Spleen (tissue), 13 donors: ENCODE data around the gene PROSER3. TPM values are rescaled to one million over a fixed set of nuclear protein-coding genes. Genes with fewer than 3 reads are reported as not detected.

Source experiments
- DNase-seq: peaks from one replicate; pipeline ENCODE4 v3.0.0-alpha.2; 2020
- H3K27ac ChIP-seq, 8 donors: fragments of 200-600 bp; sonication (generic) in 7 of 8; 1 replicate in 4 of 8; 2 replicates in 4 of 8; pipeline versions ENCODE4 v1.5.0 to v1.8.0; 2016 to 2021; ENCODE audit warnings: inconsistent platforms in 4 of 8, mild to moderate bottlenecking in 4 of 8, moderate library complexity in 1 of 8
- H3K27me3 ChIP-seq, 7 donors: fragments of 200-600 bp; sonication (generic) in 6 of 7; replicated peaks in 1 of 7; 1 replicate in 4 of 7; 2 replicates in 3 of 7; pipeline versions ENCODE4 v1.5.0 to v1.8.0; 2016 to 2021; ENCODE audit warnings: inconsistent platforms in 3 of 7, mild to moderate bottlenecking in 1 of 7
- H3K36me3 ChIP-seq, 6 donors: fragments of 200-600 bp; sonication (generic) in 5 of 6; 1 replicate in 4 of 6; 2 replicates in 2 of 6; pipeline versions ENCODE4 v1.5.0 to v1.8.0; 2016 to 2021; ENCODE audit warnings: inconsistent platforms in 2 of 6
- H3K4me1 ChIP-seq, 6 donors: fragments of 200-600 bp; sonication (generic) in 5 of 6; 1 replicate in 3 of 6; 2 replicates in 3 of 6; pipeline versions ENCODE4 v1.5.0 to v1.8.0; 2016 to 2021; ENCODE audit warnings: inconsistent platforms in 3 of 6
- H3K4me3 ChIP-seq, 8 donors: fragments of 200-600 bp; sonication (generic) in 7 of 8; 1 replicate in 4 of 8; 2 replicates in 4 of 8; pipeline versions ENCODE4 v1.5.0 to v1.8.0; 2016 to 2021; ENCODE audit warnings: inconsistent platforms in 4 of 8, mild to moderate bottlenecking in 4 of 8, moderate library complexity in 2 of 8
- H3K9me3 ChIP-seq, 8 donors: fragments of 200-600 bp; sonication (generic) in 7 of 8; 1 replicate in 4 of 8; 2 replicates in 4 of 8; pipeline versions ENCODE4 v1.5.0 to v1.8.0; 2016 to 2021; ENCODE audit warnings: inconsistent platforms in 4 of 8
- CTCF ChIP-seq, 11 experiments: fragments of 200-600 bp in 7 of 11; fragments of 450-650 bp in 4 of 11; sonication (generic) in 4 of 11; IDR thresholded peaks in 8 of 11; conservative IDR thresholded peaks in 3 of 11; 1 replicate in 7 of 11; 2 replicates in 4 of 11; pipeline versions ENCODE4 v1.4.0 to v1.8.0; 2016 to 2021; ENCODE audit warnings: antibody characterized with exemption in 11 of 11, inconsistent platforms in 4 of 11, mild to moderate bottlenecking in 1 of 11
- POLR2A ChIP-seq, 3 donors: fragments of 450-650 bp; IDR thresholded peaks; one replicate each; pipeline ENCODE4 v1.5.1; 2017; ENCODE audit warnings: antibody characterized with exemption in 3 of 3, mild to moderate bottlenecking in 1 of 3
- POLR2AphosphoS5 ChIP-seq, 3 donors: sonication (generic); formaldehyde crosslinking; IDR thresholded peaks; one replicate each; pipeline ENCODE4 v1.5.1; 2017; ENCODE audit warnings: antibody characterized with exemption in 3 of 3
- WGBS, 5 donors: extraction: QIAGEN DNeasy Blood & Tissue Kit in 3 of 5; methylation state at CpG; one replicate each; pipeline versions ENCODE4 v1.1.5 to v1.1.7; 2013 to 2018; 5-methylcytosine and 5-hydroxymethylcytosine counted together
- intact Hi-C: fragments of 100-400 bp; cut with DNase I; formaldehyde crosslinking; loops from one replicate; pipeline ENCODE4 v1.15.0; 2023; ENCODE audit warnings: low total_unique reads
- long read RNA-seq, 2 donors: transcript quantifications; one replicate each; lab custom pipeline, GENCODE V29; 2026
- polyA plus RNA-seq, 3 donors: library from polyadenylated mRNA; stranded (reverse); fragments of 200-250 nt; gene quantifications; one replicate each; pipeline ENCODE4 v1.2.1, GENCODE V29; 2013
- total RNA-seq, 7 donors: library from RNA; depleted of rRNA in 3 of 7; stranded (reverse); fragments of >200 nt in 3 of 7; fragmentation: NEBNext Ultra II Directional in 4 of 7; extraction: Animal tissue kit (Norgen Biotek cat#: 25700) in 4 of 7; gene quantifications; one replicate each; pipeline versions ENCODE4 v1.1.0 to v1.2.1, GENCODE V29; 2016 to 2021
- donor health status: healthy with polysubstance abuse.
- donor health status: DM: no; HTN: no; CAD: no; lungs with moderate emphysema.
- donor health status: DM: no; HTN: no; CAD: no.
- donor health status: Bipolar disorder and iron deficiency.
- donor health status: healthy.
- donor health status: DM: no; HTN: no; CAD: no.
- donor health status: DM: yes; HTN: yes; CAD: no.

Gene PROSER3
- total RNA-seq (10 to 100 TPM in 6 of 7 donors, 1 to 10 TPM in 1; 6.6 to 25.2 (median 16.3) TPM), polyA plus RNA-seq (1 to 10 TPM; 2.0 to 8.4 (median 2.1) TPM)
- long read RNA-seq, donor 1, result 0 reads
- long read RNA-seq, donor 2, result 0 reads

- DNase-seq, result peak; percentile 99
- Histone ChIP-seq H3K27me3 (peaks cover 0 to 23% (median 4%) of the 10 kb centered on the region in 7 donors), H3K4me1 (peaks cover 25 to 53% (median 40%) of the 10 kb centered on the region in 6 donors), H3K9me3 (no peaks in the 10 kb centered on the region), H3K36me3 (peaks cover 0 to 56% (median 22%) of the 10 kb centered on the region in 6 donors), H3K4me3 (peak within 1 kb of the TSS; percentile 62 to 98 (median 94)), H3K27ac (peak within 1 kb of the TSS; percentile 86 to 98 (median 96))
- WGBS, 5 donors, result 0 to 1% (median 0%) methylated on average over 30 to 53 of the region's 53 CpGs
- TF ChIP-seq CTCF (IDR thresholded peaks at IDR 0.05 in 8 of 11, conservative IDR thresholded peaks at IDR 0.05 in 3 of 11), result peak in 1 of 11 experiments; percentile 11
- TF ChIP-seq POLR2A (IDR thresholded peaks at IDR 0.05), result peak in 1 of 3 donors; percentile 13
- TF ChIP-seq POLR2AphosphoS5 (IDR thresholded peaks at IDR 0.05), result peak; percentile 92 to 97 (median 93)
- intact Hi-C loops, result no loop called here
Measured at GRCh38 chr19:35757749-35758608, at the start of gene PROSER3. PROSER3 (plus strand) TSS chr19:35758176; CDS start chr19:35758216, 40 bp downstream.

GRCh38 chr19:35708391-35708790 is 49.6 kb upstream of the PROSER3 start:
- intact Hi-C loops, result no loop called here

GRCh38 chr19:35710784-35711723 is 46.9 kb upstream of the PROSER3 start:
- TF ChIP-seq CTCF (IDR thresholded peaks at IDR 0.05 in 8 of 11, conservative IDR thresholded peaks at IDR 0.05 in 3 of 11) (no peak), POLR2AphosphoS5 (IDR thresholded peaks at IDR 0.05) (no peak), POLR2A (IDR thresholded peaks at IDR 0.05) (no peak)
- H3K4me1 ChIP-seq, result peaks cover 13 to 61% (median 51%) of the 10 kb centered on the region in 6 donors
- no peaks in the 10 kb centered on the region for H3K36me3 ChIP-seq
- H3K27me3 ChIP-seq, result no peaks in the 10 kb centered on the region
- no peaks in the 10 kb centered on the region for H3K9me3 ChIP-seq
- intact Hi-C loops, result loop anchor here (10.0 kb wide), 1 partner anchor 156 kb away; no protein-coding TSS in a partner anchor
- DNase-seq, result no peak
- peak overlapping the region in 1 of 8 donors; percentile 17 for H3K4me3 ChIP-seq
- WGBS, 5 donors, result 45 to 67% (median 64%) methylated on average over 13 of the region's 13 CpGs
- peak overlapping the region in 5 of 8 donors; percentile 7 to 97 (median 80) for H3K27ac ChIP-seq

More at GRCh38 chr19:35708391-35708790, 49.6 kb upstream of the PROSER3 start:
- DNase-seq, result no peak
- TF ChIP-seq POLR2AphosphoS5 (IDR thresholded peaks at IDR 0.05) (no peak), CTCF (IDR thresholded peaks at IDR 0.05 in 8 of 11, conservative IDR thresholded peaks at IDR 0.05 in 3 of 11) (no peak)
- Histone ChIP-seq H3K27ac (no peak overlapping the region), H3K27me3 (peaks cover 0 to 21% (median 0%) of the 10 kb centered on the region in 7 donors), H3K9me3 (no peaks in the 10 kb centered on the region), H3K36me3 (no peaks in the 10 kb centered on the region), H3K4me3 (no peak overlapping the region), H3K4me1 (peaks cover 0 to 34% (median 28%) of the 10 kb centered on the region in 6 donors)
- WGBS, 5 donors, result 80 to 100% (median 97%) methylated on average over 1 of the region's 1 CpG
